B cell (primary cell): Measurements from ENCODE around the gene KIR2DL4.
"Not testable (repeated sequence)": the region's sequence is repeated elsewhere in the genome, so short reads cannot be mapped to it uniquely, and the experiment has no call there.

Experiments used
- EZH2 ChIP-seq: IDR thresholded peaks from 2 replicates; pipeline ENCODE4 v1.6.1; 2012; ENCODE audit warnings: borderline replicate concordance, low read depth, mild to moderate bottlenecking, moderate library complexity, low read length; ENCODE audit not compliant: insufficient read depth, poor library complexity, severe bottlenecking
- TF ChIP-seq, protein P1 (sequence below): fragments of 200-600 bp; IDR thresholded peaks from one replicate; pipeline ENCODE4 v1.8.0; 2022; ENCODE audit warnings: antibody characterized with exemption, mild to moderate bottlenecking

DNA sequence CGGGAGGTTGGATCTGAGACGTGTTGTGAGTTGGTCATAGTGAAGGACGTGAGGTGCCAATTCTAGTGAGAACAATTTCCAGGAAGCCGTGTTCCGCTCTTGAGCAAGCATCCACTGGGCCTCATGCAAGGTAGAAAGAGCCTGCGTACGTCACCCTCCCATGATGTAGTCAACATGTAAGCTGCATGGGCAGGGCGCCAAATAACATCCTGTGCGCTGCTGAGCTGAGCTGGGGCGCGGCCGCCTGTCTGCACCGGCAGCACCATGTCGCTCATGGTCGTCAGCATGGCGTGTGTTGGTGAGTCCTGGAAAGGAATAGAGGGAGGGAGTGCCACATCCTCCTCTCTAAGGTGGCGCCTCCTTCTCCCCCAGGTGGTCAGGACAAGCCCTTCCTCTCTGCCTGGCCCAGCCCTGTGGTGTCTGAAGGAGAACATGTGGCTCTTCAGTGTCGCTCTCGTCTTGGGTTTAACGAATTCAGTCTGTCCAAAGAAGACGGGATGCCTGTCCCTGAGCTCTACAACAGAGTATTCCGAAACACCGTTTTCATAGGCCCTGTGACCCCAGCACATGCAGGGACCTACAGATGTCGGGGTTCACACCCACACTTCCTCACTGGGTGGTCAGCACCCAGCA, 17.2 kb upstream of the KIR2DL4 start:
- not testable (repeated sequence) for TF ChIP-seq EZH2
- TF ChIP-seq, protein P1, sequence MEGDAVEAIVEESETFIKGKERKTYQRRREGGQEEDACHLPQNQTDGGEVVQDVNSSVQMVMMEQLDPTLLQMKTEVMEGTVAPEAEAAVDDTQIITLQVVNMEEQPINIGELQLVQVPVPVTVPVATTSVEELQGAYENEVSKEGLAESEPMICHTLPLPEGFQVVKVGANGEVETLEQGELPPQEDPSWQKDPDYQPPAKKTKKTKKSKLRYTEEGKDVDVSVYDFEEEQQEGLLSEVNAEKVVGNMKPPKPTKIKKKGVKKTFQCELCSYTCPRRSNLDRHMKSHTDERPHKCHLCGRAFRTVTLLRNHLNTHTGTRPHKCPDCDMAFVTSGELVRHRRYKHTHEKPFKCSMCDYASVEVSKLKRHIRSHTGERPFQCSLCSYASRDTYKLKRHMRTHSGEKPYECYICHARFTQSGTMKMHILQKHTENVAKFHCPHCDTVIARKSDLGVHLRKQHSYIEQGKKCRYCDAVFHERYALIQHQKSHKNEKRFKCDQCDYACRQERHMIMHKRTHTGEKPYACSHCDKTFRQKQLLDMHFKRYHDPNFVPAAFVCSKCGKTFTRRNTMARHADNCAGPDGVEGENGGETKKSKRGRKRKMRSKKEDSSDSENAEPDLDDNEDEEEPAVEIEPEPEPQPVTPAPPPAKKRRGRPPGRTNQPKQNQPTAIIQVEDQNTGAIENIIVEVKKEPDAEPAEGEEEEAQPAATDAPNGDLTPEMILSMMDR = not testable (repeated sequence)
